Naive thymus-derived CD4-positive, alpha-beta T cell (primary cell): ENCODE measurements around the gene TPCN1. TPM values are rescaled to one million over a fixed set of nuclear protein-coding genes. Genes with fewer than 3 reads are reported as not detected.

ENCODE experiments used
- ATAC-seq: fragments of 150-1000 bp; cut with Tn5 transposase; 2 replicates; pipeline ENCODE4 v1.10.0; 2021; ENCODE audit warnings: mild to moderate bottlenecking, moderate library complexity
- CTCF ChIA-PET: fragments of 350-600 bp; sonication (Branson Sonifier 250); formaldehyde crosslinking; loops from one replicate; lab custom pipeline; 2021; ENCODE audit warnings: antibody characterized with exemption; lab: Charles Lee
- POLR2A ChIA-PET: fragments of 350-600 bp; sonication (Branson Sonifier 250); formaldehyde crosslinking; loops from one replicate; lab custom pipeline; 2021; ENCODE audit warnings: antibody characterized with exemption, inconsistent platforms; lab: Charles Lee
- DNase-seq, 9 donors: peaks; one replicate each; pipeline versions ENCODE4 v3.0.0 to v3.0.0-alpha.2; 2020 to 2022; ENCODE audit warnings: mixed read lengths in 1 of 9
- H3K27ac ChIP-seq: one replicate; pipeline ENCODE4 v1.7.0; 2013; ENCODE audit warnings: mild to moderate bottlenecking, low read depth, low read length, moderate library complexity
- H3K27me3 ChIP-seq, 2 donors: one replicate each; pipeline ENCODE4 v1.7.0; 2013; ENCODE audit warnings: low read length in 2 of 2, mild to moderate bottlenecking in 2 of 2, moderate library complexity in 2 of 2; ENCODE audit not compliant: control insufficient read depth in 2 of 2, insufficient read depth in 2 of 2
- H3K36me3 ChIP-seq, 3 experiments: 1 replicate in 2 of 3; 2 replicates in 1 of 3; pipeline ENCODE4 v1.7.0; 2013; ENCODE audit warnings: low read length in 3 of 3, mild to moderate bottlenecking in 3 of 3, moderate library complexity in 1 of 3; ENCODE audit not compliant: insufficient read depth in 3 of 3, control insufficient read depth in 2 of 3
- H3K4me1 ChIP-seq, 2 donors: one replicate each; pipeline ENCODE4 v1.7.0; 2013; ENCODE audit warnings: low read length in 2 of 2, mild to moderate bottlenecking in 2 of 2, moderate library complexity in 1 of 2; ENCODE audit not compliant: control insufficient read depth in 2 of 2, insufficient read depth in 2 of 2
- H3K4me3 ChIP-seq: 2 replicates; pipeline ENCODE4 v1.7.0; 2013; ENCODE audit warnings: mild to moderate bottlenecking, low read length
- H3K9me3 ChIP-seq, 3 experiments: 1 replicate in 2 of 3; 2 replicates in 1 of 3; pipeline ENCODE4 v1.7.0; 2013; ENCODE audit warnings: low read length in 3 of 3; ENCODE audit not compliant: control insufficient read depth in 2 of 3
- H3K27ac Mint-ChIP-seq, 9 donors: one replicate each; pipeline ENCODE4 v1.8.0; 2020 to 2022; ENCODE audit warnings: mixed read lengths in 9 of 9, mild to moderate bottlenecking in 8 of 9, moderate library complexity in 5 of 9, inconsistent platforms in 2 of 9
- H3K27me3 Mint-ChIP-seq, 5 donors: one replicate each; pipeline ENCODE4 v1.8.0; 2021 to 2022; ENCODE audit warnings: mixed read lengths in 5 of 5, mild to moderate bottlenecking in 1 of 5
- H3K36me3 Mint-ChIP-seq, 5 donors: one replicate each; pipeline ENCODE4 v1.8.0; 2020 to 2022; ENCODE audit warnings: mixed read lengths in 5 of 5, mild to moderate bottlenecking in 3 of 5, inconsistent platforms in 1 of 5
- H3K4me1 Mint-ChIP-seq, 7 donors: one replicate each; pipeline ENCODE4 v1.8.0; 2020 to 2022; ENCODE audit warnings: mixed read lengths in 7 of 7, mild to moderate bottlenecking in 3 of 7, inconsistent platforms in 1 of 7
- H3K4me3 Mint-ChIP-seq, 10 donors: one replicate each; pipeline ENCODE4 v1.8.0; 2020 to 2022; ENCODE audit warnings: mild to moderate bottlenecking in 10 of 10, mixed read lengths in 10 of 10, moderate library complexity in 6 of 10, inconsistent platforms in 2 of 10
- H3K9me3 Mint-ChIP-seq, 11 donors: one replicate each; pipeline ENCODE4 v1.8.0; 2020 to 2022; ENCODE audit warnings: mixed read lengths in 11 of 11, mild to moderate bottlenecking in 4 of 11, inconsistent platforms in 1 of 11, moderate library complexity in 1 of 11
- intact Hi-C, 2 donors: fragments of 100-400 bp; cut with micrococcal nuclease; formaldehyde crosslinking; loops; one replicate each; pipeline ENCODE4 v1.15.1; 2023
- polyA plus RNA-seq, 2 donors: library from polyadenylated mRNA; unstranded; fragments of 300-500 nt; fragmentation: Illumina TruSeq; gene quantifications; one replicate each; pipeline ENCODE4 v1.2.3, GENCODE V29; 2021
- total RNA-seq, 6 experiments: library from RNA in 5 of 6; stranded (reverse) in 5 of 6; gene quantifications; 1 replicate in 5 of 6; 2 replicates in 1 of 6; pipeline ENCODE4 v1.2.3 and lab custom pipeline; 2021 to 2026

TPCN1 gene
- total and polyA plus RNA-seq, 7 experiments from 2014 or later = 15.3 to 124 (median 97.2) TPM

- H3K4me3 Mint-ChIP-seq = peak overlapping the region in 6 of 10 donors; percentile 26 to 91 (median 84)
- ATAC-seq = no peak
- Histone ChIP-seq H3K27ac (peak overlapping the region; percentile 68), H3K36me3 (peaks cover 0 to 39% (median 10%) of the 10 kb centered on the region in 3 experiments), H3K9me3 (no peaks in the 10 kb centered on the region), H3K4me3 (no peak overlapping the region), H3K4me1 (peaks cover 7 to 57% of the 10 kb centered on the region in 2 donors), H3K27me3 (no peaks in the 10 kb centered on the region)
- ChIA-PET CTCF (interaction anchor here (1.0 to 3.5 kb wide), 2 partner anchors 11 to 27 kb away, joined by 6 to 17 read pairs; no protein-coding TSS in a partner anchor), POLR2A (interaction anchor here (0.8 to 6.3 kb wide), 2 partner anchors 11 to 28 kb away, joined by 3 to 51 read pairs; partner anchors contain the start of gene TPCN1)
- no peak for DNase-seq
- H3K36me3 Mint-ChIP-seq = peaks cover 5 to 33% (median 23%) of the 10 kb centered on the region in 5 donors
- H3K27me3 Mint-ChIP-seq = no peaks in the 10 kb centered on the region
- H3K9me3 Mint-ChIP-seq = no peaks in the 10 kb centered on the region
- H3K4me1 Mint-ChIP-seq = peaks cover 52 to 91% (median 69%) of the 10 kb centered on the region in 7 donors
- intact Hi-C loops = loop anchor here (1.0 to 5.0 kb wide), 9 partner anchors 13 to 124 kb away; partner anchors contain the start of genes SLC8B1 (in 2 of the 2), TPCN1 (in 2 of the 2), DDX54 (in 1 of the 2) and PLBD2 (in 1 of the 2)
- H3K27ac Mint-ChIP-seq = peak overlapping the region in 8 of 9 donors; percentile 86 to 96 (median 94)
Measured at GRCh38 chr12:113233967-113234366, 12.7 kb downstream of the TPCN1 start.

GRCh38 chr12:113234483-113234882, 13.2 kb downstream of the TPCN1 start:
- Mint-ChIP-seq H3K27ac (peak overlapping the region in 8 of 9 donors; percentile 6 to 95 (median 92)), H3K27me3 (no peaks in the 10 kb centered on the region), H3K9me3 (no peaks in the 10 kb centered on the region), H3K4me1 (peaks cover 52 to 90% (median 73%) of the 10 kb centered on the region in 7 donors), H3K36me3 (peaks cover 5 to 37% (median 28%) of the 10 kb centered on the region in 5 donors), H3K4me3 (peak overlapping the region in 2 of 10 donors; percentile 37 to 91)
- Histone ChIP-seq H3K4me3 (no peak overlapping the region), H3K4me1 (peaks cover 7 to 51% of the 10 kb centered on the region in 2 donors), H3K36me3 (peaks cover 0 to 44% (median 10%) of the 10 kb centered on the region in 3 experiments), H3K27me3 (no peaks in the 10 kb centered on the region), H3K9me3 (no peaks in the 10 kb centered on the region), H3K27ac (no peak overlapping the region)
- intact Hi-C loops = loop anchor here in 1 of 2 donors (5.0 kb wide), 2 partner anchors 43 to 68 kb away; no protein-coding TSS in a partner anchor
- CTCF ChIA-PET = interaction anchor here (1.0 to 3.5 kb wide), 2 partner anchors 11 to 26 kb away, joined by 6 to 17 read pairs; no protein-coding TSS in a partner anchor
- POLR2A ChIA-PET = interaction anchor here (0.8 to 6.3 kb wide), 3 partner anchors 8 to 27 kb away, joined by 3 to 51 read pairs (median 5); partner anchors contain the start of gene TPCN1
- ATAC-seq (no peak), DNase-seq (no peak)

GRCh38 chr12:113235976-113236375, 14.7 kb downstream of the TPCN1 start:
- intact Hi-C loops = no loop called here
- peaks cover 45 to 88% (median 73%) of the 10 kb centered on the region in 7 donors for H3K4me1 Mint-ChIP-seq
- H3K9me3 Mint-ChIP-seq = no peaks in the 10 kb centered on the region
- no peak overlapping the region for H3K4me3 ChIP-seq
- CTCF ChIA-PET = interaction anchor here (0.7 to 1.1 kb wide), 3 partner anchors 19 to 194 kb away, joined by 3 read pairs; no protein-coding TSS in a partner anchor
- no peaks in the 10 kb centered on the region for H3K27me3 Mint-ChIP-seq
- POLR2A ChIA-PET = no interaction called here
- H3K27ac Mint-ChIP-seq = peak overlapping the region in 6 of 9 donors; percentile 41 to 94 (median 80)
- H3K36me3 ChIP-seq = peaks cover 0 to 43% (median 6%) of the 10 kb centered on the region in 3 experiments
- H3K4me3 Mint-ChIP-seq = no peak overlapping the region
- H3K27ac ChIP-seq = no peak overlapping the region
- peaks cover 0 to 42% (median 32%) of the 10 kb centered on the region in 5 donors for H3K36me3 Mint-ChIP-seq
- H3K9me3 ChIP-seq = no peaks in the 10 kb centered on the region
- DNase-seq = no peak
- no peaks in the 10 kb centered on the region for H3K27me3 ChIP-seq
- ATAC-seq = no peak
- peaks cover 7 to 37% of the 10 kb centered on the region in 2 donors for H3K4me1 ChIP-seq

DNA sequence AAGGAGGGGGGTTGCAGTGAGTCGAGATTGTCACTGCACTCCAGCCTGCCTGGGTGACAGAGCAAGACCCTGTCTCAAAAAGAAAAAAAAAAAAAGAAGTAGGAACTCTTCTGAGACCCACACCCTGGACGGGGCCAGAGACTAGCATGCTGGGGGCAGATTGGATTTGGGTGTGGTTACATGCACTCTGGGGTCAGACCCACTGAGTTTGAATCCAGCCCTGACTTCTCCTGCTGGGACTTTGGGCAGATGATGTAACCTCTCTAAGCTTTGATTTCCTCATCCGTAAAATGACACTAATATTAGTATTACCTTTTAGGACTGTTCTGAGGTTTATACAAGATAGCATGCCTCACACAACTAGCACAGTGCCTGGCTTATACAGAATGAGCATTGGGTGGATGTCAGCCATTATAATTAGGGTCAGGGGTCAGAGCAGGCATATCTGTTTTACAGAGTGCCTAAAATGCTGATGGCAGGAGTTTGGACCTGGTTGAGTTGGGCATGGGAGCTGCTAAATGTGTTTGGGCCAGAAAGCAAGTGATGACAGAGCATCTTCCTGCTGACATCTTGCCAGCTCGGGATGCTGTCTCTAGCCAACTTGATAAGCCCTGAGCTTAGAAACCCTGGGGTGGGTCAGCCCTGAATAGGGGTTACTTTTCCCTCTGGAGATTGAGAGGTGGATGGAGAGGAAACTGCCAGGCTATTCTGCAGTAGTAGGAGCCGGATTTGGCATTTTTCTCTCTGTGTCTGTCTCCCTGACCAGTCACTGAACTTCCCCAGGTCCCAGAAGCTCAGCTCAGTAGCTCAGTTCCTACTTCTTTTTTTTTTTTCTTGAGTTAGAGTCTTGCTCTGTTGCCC, 15.5 kb downstream of the TPCN1 start:
- H3K4me1 Mint-ChIP-seq = peaks cover 43 to 88% (median 74%) of the 10 kb centered on the region in 7 donors
- no peak for ATAC-seq
- DNase-seq = no peak
- ChIA-PET CTCF (interaction anchor here (0.7 to 1.0 kb wide), 2 partner anchors 12 to 26 kb away, joined by 3 read pairs; no protein-coding TSS in a partner anchor), POLR2A (interaction anchor here (0.7 kb wide), 1 partner anchor 25 kb away, joined by 3 read pairs; no protein-coding TSS in a partner anchor)
- intact Hi-C loops = no loop called here
- no peak overlapping the region for H3K4me3 Mint-ChIP-seq
- H3K36me3 Mint-ChIP-seq = peaks cover 0 to 50% (median 25%) of the 10 kb centered on the region in 5 donors
- no peaks in the 10 kb centered on the region for H3K9me3 Mint-ChIP-seq
- Histone ChIP-seq H3K4me1 (peaks cover 7 to 30% of the 10 kb centered on the region in 2 donors), H3K36me3 (peaks cover 0 to 40% (median 0%) of the 10 kb centered on the region in 3 experiments), H3K4me3 (no peak overlapping the region), H3K9me3 (no peaks in the 10 kb centered on the region), H3K27ac (no peak overlapping the region), H3K27me3 (no peaks in the 10 kb centered on the region)
- H3K27me3 Mint-ChIP-seq = no peaks in the 10 kb centered on the region
- H3K27ac Mint-ChIP-seq = peak overlapping the region in 7 of 9 donors; percentile 18 to 86 (median 50)

- peaks cover 0 to 57% (median 28%) of the 10 kb centered on the region in 5 donors for H3K36me3 Mint-ChIP-seq
- H3K9me3 Mint-ChIP-seq = no peaks in the 10 kb centered on the region
- H3K27me3 ChIP-seq = no peaks in the 10 kb centered on the region
- no peaks in the 10 kb centered on the region for H3K9me3 ChIP-seq
- ATAC-seq (no peak), DNase-seq (no peak)
- CTCF ChIA-PET = interaction anchor here (1.0 to 1.3 kb wide), 2 partner anchors 11 to 27 kb away, joined by 3 read pairs; no protein-coding TSS in a partner anchor
- intact Hi-C loops = no loop called here
- peaks cover 0 to 42% (median 0%) of the 10 kb centered on the region in 3 experiments for H3K36me3 ChIP-seq
- H3K27me3 Mint-ChIP-seq = no peaks in the 10 kb centered on the region
- peak overlapping the region in 6 of 9 donors; percentile 53 to 84 (median 72) for H3K27ac Mint-ChIP-seq
- no peak overlapping the region for H3K4me3 Mint-ChIP-seq
- H3K4me1 ChIP-seq = peaks cover 3 to 20% of the 10 kb centered on the region in 2 donors
- POLR2A ChIA-PET = interaction anchor here (0.6 to 0.9 kb wide), 2 partner anchors 12 to 21 kb away, joined by 3 to 11 read pairs; no protein-coding TSS in a partner anchor
- peaks cover 40 to 83% (median 69%) of the 10 kb centered on the region in 7 donors for H3K4me1 Mint-ChIP-seq
- H3K4me3 ChIP-seq = no peak overlapping the region
- H3K27ac ChIP-seq = no peak overlapping the region
Measured at GRCh38 chr12:113237748-113238147, 16.5 kb downstream of the TPCN1 start.

DNA sequence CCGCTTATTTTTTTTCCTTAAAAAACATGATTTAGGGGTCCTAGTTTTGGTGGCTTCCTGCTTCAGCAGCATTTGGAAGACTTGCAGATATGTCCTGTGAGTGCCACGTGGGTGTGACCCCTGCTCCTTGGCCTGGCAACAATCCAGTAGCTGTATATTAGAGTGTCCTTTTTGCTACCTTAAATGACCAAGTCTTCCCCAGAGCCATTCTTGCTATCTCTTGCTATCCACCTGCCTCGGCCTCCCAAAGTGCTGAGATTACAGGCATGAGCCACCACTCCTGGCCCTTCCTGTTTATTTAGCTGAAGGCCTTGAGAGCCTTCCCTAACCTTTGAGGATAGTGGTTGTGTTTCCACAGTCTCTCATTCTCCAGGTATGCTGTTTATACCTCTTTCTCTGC, 17.0 kb downstream of the TPCN1 start:
- Mint-ChIP-seq H3K9me3 (no peaks in the 10 kb centered on the region), H3K4me1 (peaks cover 34 to 78% (median 63%) of the 10 kb centered on the region in 7 donors), H3K4me3 (no peak overlapping the region), H3K27ac (peak overlapping the region in 2 of 9 donors; percentile 41 to 70), H3K36me3 (peaks cover 0 to 56% (median 26%) of the 10 kb centered on the region in 5 donors), H3K27me3 (no peaks in the 10 kb centered on the region)
- ATAC-seq = no peak
- no peaks in the 10 kb centered on the region for H3K27me3 ChIP-seq
- H3K9me3 ChIP-seq = no peaks in the 10 kb centered on the region
- ChIA-PET CTCF (interaction anchor here (0.7 to 1.3 kb wide), 2 partner anchors 27 to 51 kb away, joined by 3 read pairs; no protein-coding TSS in a partner anchor), POLR2A (interaction anchor here (0.9 kb wide), 1 partner anchor 13 kb away, joined by 3 read pairs; no protein-coding TSS in a partner anchor)
- H3K36me3 ChIP-seq = peaks cover 0 to 45% (median 0%) of the 10 kb centered on the region in 3 experiments
- DNase-seq = no peak
- intact Hi-C loops = no loop called here
- no peak overlapping the region for H3K4me3 ChIP-seq
- H3K4me1 ChIP-seq = peaks cover 0 to 16% of the 10 kb centered on the region in 2 donors
- H3K27ac ChIP-seq = no peak overlapping the region
